HG03521 (cell line): ENCODE measurements around the gene OBSL1.

Experiments used
- ATAC-seq: cut with Tn5 transposase; IDR thresholded peaks from one replicate; pipeline ENCODE4 v1.9.1; 2021; ENCODE audit warnings: mild to moderate bottlenecking, moderate library complexity; ENCODE audit not compliant: unreplicated experiment

OBSL1 gene

DNA sequence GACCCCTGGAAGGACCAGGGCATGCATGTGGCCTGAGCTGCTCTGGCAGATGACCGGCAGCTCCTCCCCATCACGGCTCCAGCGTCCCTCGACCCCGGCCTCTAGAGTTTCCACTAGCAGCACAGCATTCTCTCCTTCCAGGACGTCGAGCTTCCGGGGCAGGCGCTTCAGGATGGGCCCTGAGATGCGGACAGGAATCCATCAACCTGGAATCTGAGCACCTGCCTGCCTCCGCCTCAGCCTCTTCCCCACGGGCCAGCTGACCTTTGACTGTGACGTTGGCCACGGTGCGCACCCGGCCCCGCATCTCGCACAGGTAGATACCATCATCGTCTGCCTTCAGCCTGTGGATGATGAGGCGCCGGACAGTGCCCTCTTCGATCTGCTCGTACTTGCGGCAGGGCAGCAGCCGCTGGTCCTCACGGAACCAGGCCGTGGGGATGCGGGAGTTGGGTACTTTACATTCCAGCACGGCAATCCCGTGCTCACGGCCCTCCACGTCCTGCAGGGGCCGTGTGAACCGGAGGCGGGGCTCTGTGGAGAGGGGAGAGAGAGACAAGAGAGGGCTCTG is 3.5 kb downstream of the OBSL1 start:
- no peak for ATAC-seq

DNA sequence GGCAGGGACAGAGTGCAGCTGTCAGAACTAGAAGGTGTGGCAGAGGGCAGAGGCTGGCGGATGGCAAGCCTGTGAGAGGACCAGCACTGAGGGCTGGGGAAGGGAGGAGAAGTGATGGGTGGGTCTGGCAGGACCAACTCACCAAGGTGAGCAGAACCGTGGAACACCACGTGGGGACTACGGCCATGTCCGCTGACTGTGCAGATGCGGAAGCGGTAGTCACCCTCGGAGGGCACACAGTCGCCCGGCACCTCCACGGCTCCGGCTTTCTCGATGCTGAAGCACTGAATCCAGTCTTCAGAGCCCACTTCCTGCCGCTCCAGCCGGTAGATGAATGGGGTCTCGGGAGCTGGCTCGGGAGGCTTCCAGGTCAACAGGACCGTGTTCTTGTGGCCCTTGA is 4.2 kb downstream of the OBSL1 start:
- no peak for ATAC-seq

DNA sequence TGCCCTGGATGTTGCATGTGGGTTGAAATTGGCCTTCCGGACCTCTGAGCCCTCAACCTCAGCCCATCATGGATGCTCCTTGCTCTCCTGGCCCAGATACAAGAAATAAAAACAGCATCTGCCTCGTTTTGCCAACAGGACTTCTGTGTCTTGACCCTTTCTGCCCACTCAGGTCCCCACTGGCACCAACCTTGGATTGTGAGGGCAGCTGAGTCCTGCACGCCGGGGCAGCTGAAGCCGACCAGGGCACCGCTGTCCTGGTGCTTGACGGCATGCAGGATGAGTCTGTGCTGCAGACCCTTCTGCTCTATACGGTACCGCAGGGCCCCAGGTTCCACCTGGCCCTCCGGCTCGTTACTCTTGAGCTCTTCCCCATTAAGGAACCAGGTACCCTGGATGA is 4.7 kb downstream of the OBSL1 start:
- ATAC-seq: no peak

DNA sequence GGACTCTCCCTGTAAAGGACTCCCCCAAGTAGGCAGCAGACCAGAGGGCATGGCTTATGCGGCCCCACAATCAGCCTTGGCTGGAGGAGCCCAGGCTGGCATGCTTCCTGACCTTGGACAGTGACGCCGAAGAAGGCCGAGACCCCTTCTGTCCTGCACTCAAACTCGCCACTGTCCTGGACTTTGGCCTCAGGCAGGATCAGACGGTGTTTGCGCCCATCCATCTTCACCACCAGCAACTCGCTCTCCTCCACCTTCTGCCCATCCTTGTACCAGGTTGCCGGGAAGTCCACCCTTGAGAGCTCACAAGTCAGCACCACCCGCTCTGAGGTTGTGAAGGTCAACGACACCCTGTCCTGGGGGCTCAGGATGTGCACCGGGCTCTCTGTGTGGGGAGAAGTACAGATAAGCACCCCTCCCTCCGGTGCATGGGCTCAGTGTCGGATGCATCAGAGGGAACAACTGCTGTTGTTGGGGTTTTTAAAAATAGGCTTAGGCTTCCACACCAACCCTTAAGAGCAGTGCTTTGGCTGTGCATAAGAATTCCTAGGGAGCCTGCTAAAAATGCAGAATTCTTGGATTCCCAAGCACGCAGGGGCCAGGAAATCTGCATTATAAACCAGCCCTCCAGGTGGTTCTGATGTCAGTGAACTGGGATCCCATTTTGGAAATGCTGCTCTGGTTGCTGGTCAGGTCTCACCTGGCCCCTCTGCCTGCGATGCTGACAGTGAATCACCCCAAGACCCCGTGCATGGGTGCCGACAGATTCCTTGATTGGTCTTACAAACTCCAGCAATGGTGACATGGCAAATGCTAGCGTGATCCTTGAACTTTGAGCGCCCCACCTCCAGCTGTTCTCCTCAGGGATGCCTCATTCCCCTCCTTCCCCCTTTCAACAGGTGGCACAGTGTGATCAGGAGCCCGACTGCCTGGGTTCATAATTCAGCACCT is 5.9 kb downstream of the OBSL1 start:
- no peak for ATAC-seq

DNA sequence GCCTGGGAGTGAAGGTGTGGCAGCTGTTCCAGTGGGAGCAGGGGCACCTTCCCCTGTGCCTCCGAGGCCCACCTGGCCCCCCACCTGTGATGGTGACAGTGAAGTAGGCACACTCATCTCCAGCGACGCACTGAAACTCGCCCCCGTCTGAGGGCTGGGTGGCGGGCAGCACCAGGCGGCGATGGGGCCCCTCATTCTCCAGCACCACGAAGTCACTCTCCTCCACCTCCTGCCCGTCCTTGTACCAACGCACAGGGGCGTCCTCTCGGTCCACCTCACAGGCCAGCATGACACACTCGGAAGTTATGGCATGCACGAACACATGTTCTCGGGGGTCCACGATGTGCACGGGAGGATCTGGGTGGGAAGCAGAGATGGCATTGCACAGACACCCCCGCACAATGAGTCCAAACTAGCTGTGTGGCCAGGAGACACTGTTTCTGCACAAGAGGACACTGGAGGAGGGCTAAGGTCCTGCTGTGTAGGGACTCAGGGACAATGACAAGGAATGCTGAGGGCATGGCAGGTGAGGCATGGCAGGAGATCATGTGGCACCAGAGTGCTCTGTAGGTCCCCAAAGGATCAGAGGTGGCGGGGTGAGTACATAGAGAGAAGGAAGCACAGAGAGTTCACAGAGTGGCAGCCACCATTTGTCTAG is 7.9 kb downstream of the OBSL1 start:
- no peak for ATAC-seq

DNA sequence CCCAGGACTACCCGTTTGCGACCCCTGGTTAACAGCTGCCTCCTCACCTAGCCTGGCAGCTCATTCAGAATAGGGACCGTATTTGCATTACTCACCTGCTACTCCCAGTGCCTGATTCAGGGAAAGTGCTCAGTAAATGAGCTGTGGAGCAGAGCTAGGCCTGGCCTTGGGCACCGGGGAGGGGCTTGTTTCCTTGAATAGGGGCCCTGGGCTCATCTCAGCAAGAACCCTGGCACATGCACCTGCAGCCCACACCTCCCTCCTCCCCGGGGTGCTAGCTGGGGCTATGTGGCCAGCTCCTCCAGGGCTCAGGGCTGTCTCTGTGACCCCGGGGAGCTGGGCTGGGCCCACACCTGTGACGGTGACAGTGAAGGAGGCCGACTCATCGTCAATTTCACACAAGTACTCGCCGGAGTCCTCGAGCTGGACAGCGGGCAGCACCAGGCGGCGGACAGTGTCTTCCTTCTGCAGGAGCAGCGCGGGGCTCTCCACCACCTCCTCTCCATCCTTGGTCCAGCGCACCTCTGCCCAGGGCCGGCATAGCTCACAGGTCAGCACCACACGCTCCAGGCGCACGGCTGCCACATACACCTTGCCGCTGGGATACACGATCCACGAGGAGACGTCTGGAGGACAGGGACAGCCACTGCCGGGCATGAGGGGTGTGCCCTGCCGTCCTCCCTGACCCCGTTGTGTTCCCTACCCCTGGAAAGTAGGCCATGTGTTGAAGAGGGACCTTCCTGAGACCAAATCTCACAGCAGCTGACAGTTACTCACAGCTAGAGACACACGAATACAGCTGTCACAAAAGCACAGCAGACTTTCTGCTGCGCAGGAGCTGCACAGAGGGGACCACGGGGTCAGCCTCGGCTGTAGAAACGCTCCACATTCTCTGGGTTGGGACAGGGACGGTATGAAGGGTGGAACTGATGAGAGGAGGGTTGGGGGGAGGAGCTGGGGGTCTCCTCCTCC is 9.0 kb downstream of the OBSL1 start:
- no peak for ATAC-seq

DNA sequence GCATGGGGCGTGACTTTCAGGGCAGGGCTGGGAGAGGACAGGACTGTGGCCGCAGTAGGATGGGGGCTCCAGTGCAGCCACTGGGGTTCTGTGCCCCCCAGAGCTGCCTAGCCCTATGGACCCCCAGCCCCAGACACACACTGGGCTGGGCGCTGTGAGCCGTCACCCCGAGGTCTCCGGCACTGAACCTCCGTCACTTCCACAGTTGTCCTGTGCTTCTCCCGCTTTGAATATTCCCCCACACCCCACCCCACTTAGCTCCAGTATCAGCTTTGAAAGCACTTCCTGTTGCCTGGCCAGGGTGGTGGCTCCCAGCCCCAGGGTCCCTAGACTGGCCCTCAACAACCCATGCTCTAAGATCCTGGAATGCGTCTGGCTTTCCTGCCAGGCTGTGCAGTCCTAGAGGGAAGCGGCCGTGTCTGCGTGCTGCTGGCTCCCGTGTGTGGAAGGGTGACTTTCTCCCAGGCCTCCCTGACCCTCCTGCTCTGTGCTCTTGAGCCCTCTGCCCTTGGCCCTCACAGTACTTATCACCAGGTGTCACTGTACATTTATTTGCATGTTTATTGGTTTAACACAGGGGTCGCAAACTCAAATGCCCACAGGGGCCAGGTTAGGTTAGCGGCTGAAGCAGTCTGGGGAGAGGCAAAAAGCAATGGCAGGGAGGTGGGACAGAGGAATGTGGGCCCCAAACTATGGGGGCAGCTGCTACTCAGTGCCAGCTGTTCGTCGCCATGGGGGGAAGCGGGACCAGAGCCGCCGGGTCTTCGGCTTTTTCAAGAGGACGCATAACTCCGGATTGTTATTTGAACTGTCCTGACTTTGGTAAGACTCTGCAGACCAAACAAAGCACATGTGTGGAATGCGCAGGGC is 9.9 kb downstream of the OBSL1 start:
- ATAC-seq: no peak

DNA sequence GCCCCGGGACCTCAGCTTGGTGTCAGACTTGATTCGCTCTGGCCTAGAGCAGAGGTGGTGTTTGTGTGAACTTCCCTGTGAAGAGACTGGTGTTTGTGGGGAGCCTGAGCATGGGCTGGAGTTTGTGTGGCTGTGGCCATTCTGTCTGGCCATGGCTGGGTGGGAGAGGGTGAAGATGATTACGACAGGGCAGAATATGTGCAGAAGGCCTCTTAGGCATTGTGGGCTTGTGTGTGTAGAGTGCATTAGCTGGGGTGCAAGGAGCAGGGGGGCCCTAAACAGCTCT is 10.5 kb downstream of the OBSL1 start:
- no peak for ATAC-seq

DNA sequence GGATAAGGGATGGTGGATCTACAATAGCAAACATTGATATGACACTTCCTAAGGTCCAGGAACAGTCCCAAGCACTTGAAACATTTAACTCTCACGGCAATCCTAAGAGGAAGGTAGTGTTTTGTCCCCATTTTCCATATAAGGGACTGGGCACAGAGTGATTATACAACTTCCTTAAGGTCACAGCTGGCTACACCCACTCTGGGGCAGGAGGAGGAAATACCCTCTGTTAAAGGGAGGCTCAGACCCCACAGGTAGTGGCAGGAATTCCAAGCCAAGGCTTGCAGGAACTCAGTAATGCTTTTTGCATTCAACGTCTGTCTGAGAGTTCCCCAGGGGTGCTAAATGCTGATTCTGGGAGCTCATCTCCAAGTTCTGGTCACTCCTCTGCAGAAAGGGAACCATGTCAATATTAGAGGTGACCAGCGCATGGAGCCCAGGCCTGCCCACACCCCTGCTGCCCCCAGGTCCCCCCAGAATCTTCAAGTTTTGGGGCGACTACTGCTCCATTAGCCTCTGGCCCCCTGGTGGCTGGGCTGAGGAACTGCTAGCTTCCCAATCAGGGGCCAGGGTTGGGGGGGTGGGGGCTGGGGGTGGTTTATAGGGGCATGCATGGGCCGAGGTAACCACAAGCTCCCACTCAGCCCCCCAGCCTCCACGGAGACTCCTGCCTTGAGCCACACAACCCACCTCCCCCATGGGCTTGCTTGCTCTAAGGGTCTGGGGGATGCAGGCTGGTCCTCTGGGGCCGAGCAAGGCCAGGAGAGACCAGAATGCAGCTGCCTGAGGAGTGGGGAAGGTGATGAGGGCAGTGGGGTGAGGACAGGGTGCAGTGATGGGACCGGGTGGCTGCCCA is 11.1 kb downstream of the OBSL1 start:
- no peak for ATAC-seq

DNA sequence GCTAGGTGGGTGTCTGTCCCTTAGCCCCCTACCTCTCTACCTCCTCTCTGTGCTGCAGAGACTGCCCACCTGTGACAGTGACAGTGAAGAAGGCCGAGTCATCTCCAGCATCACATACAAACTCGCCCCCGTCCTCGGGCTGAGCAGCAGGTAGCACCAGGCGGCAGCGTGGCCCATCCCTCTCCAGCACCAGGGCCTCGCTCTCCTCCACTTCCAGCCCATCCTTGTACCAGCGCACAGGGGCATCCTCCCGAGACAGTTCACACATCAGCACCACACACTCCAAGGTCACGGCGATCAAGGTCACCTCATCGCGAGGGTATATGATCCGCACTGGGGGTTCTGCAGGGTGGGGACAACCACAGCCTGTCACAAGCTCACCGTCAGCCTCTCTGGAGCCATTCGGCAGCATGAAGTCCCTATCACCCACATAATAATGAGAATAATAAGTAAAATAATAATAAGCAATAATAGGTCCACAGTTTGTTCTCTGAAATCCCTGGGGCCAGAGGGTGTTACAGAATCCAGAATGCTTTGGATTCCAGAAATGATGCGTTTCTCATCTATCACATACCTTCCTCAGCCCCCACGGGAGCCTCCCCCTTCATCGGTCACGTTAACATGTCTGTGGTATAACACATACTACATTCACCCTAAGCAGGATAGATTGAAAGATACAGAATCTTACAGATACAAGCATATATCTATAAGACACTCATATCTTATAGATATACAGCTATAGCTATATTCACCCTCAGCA is 12.0 kb downstream of the OBSL1 start:
- no peak for ATAC-seq

DNA sequence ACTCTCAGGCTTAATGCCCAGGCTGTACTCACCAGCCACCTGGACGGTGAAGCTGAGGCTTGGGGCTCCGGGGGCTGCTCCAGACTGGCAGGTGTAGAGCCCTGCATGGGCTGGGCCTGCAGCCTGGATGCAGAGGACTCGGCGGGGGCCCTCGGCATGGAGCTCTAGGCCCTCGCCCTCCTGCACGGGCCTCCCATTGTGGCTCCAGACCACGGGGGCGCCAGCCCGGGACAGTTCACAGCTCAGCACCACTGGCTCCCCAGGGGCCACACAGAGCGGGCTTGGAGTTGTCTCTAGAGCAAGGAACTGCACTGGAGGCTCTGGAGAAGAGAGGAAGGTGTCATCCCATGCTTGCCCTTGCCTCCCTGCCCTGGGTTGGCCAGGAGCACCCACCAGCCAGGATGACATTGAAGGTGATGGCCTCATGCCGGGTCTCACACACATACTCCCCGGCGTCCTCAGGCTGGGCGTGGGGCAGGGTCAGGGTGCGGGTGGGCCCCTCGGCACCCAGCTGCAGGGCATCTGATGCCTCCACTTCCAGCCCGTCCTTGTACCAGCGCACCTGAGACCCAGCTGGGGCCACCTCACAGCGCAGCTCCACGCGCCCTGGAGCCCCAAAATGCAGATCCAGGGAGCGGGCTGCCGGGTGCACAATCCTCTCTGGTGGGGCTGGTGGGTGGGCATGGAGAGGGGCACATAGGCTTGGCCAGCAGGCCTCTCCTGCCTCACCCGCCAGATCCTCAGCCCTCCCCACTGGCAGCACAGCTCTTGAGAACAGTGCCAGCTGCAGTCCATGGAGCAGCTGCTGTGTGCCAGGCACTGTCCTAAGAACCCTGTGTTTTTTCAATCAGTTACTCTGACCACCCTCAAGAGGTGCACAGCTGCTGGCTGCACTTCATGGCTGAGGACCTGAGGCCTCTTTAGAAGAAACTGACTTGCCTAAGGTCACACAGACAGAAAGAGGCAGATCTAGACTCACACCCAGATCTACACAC is 13.3 kb downstream of the OBSL1 start:
- no peak for ATAC-seq

DNA sequence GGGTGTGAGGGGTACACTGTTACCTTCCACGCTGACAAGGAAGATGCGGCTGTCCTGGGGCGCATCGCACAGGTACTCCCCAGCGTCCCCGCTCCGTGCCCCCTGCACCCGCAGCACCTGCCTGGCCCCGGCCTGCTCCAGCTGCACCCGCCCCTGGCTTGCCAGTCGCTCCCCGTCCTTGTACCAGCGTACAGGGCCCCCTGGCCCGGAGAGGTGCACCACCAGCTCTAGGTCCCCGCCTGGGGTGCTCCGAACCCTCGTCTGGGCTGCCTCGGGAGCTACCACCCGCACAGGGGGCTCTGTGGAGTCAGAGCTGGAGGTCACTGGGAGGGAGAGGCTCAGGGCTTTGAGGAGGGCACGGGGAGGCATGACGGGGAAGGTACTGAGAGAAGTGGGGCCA is 14.0 kb downstream of the OBSL1 start:
- ATAC-seq: no peak

DNA sequence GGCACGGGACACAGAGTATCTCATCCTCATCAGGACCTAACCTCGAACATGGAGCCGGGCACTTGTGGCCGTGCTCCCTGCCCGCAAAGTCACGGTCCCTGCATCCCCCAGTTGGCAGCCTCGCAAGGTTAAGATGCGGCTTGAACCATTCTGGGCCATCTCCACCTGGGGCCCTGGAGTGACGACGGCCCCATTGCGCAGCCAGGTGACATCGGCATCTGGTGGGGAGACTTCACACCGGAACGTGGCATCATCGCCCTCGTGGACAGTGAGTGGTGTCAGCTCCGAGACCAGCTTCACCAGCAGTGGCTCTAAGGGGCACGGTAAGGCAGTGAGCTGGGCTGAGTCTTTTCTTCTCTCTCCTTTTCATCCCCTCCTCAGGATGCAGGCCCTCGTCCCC is 14.9 kb downstream of the OBSL1 start:
- no peak for ATAC-seq

DNA sequence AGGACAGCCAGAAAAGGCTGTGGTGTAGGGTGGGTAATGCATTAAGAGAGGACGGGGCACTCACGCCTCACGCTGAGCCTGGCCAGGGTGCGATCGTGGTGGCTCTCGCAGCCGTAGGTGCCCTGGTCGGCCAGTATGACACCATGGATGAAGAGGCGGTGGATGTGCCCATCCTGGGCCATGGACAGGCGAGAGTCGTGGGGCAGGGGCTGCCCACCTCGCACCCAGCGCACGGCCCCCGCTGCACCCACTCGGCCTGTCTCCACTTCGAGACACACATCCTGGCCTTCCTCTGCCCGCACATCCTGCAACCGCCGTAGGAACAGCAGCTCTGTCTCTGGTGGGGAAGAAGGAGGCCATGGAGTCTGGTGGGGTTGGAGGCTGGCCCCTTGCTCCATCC is 15.4 kb downstream of the OBSL1 start:
- no peak for ATAC-seq

DNA sequence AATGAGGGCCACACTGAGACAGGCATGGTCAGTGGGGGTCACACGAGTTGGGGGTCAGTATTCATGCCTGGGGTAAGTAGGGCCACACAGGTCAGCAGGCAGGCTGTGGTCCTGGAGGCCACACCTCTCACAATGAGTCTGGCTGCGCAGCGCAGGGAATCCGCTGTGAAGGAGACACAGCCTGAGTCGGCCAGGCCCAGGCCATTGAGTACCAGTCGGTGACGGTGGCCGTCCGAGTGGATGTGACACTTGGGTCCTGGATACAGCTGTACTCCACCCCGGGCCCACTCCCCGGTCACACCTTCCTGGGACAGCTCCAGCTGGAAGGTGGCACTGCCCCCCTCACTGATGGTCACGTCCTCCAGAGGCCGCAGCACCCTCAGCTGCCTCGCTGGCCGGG is 17.0 kb downstream of the OBSL1 start:
- no peak for ATAC-seq

DNA sequence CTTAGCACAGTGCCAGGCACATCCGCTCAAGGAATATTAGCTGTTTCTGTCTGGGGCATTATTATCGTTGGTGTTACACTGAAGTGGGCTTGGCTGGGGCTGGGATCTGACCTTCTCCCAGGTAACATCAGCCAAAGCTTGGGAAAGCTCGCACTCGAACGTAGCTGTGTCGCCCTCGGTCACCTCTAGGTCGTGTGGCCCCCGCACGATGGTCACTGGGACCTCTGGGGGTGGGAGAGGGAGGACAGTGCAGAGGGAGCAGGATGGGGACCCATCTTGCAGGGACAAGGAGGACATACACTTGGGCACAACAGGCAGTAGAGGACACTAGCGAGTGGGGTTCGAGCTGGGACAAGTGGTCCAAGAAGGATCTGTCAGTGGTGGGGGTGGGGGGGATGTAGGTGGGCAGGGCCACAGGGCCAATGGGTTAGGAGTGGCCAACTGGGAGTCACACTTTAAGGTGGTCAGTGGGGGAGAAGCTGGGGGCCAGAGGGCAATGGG is 17.8 kb downstream of the OBSL1 start:
- ATAC-seq: no peak

DNA sequence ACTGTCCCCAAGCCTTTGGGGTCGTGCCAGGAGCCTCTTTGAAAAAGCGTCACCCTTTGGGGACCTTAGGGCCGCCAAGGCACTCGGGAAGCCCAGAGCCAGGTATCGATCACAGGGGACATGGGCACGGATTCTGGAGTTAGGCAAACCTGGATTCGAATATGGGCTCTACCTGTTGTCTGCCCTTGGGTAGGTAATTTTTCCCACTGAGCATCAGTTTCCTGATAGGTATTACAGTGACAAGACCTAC is 18.2 kb downstream of the OBSL1 start:
- ATAC-seq: no peak
